ENCODE data around the gene C1orf116.

Gene C1orf116

DNA sequence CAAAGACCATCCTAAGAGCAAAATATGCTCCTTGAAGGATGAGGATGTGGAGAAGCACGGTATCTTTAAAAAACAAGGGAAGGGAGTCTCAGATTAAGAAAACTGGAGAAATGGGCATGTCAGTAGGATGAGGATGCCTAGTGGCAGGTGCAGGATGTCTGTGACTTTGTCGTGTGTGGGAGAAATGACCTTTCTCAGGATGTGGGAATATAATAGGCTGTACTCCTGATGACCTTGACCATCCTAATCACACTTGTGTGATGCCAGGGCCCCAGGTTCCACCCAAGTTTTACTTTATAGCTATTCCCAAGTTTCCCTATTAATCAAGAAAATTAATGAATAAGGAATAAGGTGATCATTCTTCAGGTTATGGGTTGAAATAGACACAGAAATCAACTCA, 12.9 kb downstream of the C1orf116 start:
- DNase-seq (ENCODE audit: low spot score) = no peak

GRCh38 chr1:207019161-207019560, 13.4 kb downstream of the C1orf116 start:
- no peak for DNase-seq (ENCODE audit: low spot score)

- DNase-seq (ENCODE audit: low spot score) = no peak
These were observed 13.8 kb downstream of the C1orf116 start for GRCh38 chr1:207018707-207019106.

DNA sequence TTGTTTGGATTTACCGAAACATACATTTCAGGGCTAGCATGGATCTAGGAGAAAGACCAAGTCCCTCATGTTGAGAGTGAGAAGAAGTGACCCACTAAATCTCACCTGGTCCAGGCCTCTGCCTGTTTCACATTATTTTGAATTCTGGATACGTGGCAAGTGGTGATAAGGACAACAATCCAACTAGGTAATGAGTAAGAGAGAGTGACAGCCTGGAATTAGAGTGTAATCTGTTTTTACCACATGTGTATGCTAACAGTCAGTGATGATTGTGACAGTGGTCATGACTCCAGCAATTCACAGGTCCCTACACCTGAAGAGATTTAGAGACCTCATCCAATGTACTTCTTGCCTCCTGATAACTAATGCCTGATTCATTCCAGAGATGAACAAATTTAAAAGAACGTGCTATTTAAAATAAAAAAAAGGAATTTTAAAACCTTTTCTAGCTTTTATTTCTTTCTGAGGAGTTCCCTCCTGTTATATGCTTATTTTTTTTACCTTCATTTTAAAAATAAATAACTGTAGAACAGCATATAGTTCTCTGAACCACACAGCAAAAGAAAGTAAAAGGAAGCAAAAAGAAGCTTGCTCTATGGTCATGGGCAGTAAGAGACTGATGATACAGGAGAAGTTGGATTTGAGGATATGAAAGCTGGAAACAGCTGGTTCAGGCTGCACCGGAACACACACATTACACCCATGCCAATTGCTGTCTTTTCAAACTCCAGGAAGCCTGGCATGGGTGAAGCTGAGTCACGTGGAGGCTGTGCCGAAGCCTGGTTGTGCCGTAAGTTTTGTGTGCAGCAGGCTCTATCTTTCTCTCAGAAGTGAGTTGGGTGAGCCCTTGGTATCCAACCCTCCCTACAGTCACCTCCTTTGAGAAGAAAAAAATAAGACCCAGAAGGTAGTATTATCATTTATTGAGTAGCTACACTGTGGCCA, 14.7 kb downstream of the C1orf116 start:
- DNase-seq (ENCODE audit: low spot score) = no peak

DNA sequence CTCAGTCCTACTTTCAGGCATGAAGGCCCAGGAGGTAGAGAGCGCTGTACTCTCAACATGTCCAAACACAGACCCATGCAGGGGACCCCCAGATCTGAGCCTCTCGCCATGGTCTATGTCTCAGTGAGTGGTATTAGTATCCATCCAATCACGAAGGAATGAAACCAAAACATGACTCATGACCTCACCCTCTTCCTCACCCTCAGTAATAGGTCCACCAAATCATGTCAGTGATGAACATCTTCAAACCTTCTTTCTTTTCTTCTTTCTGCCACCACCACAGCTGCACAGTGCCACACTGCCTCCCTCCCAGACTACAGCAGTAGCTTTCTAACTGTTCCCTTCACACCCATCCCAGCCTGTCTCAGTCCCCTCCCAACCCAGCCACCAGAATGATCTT, 16.8 kb downstream of the C1orf116 start:
- no peak for DNase-seq (ENCODE audit: low spot score)

- no peak for DNase-seq (ENCODE audit: low spot score)
These were observed 17.8 kb downstream of the C1orf116 start for GRCh38 chr1:207014728-207015127.

GRCh38 chr1:207013321-207014085, 19.1 kb downstream of the C1orf116 start:
- DNase-seq (ENCODE audit: low spot score) = no peak

- DNase-seq (ENCODE audit: low spot score) = no peak
These were observed 21.8 kb downstream of the C1orf116 start for GRCh38 chr1:207010726-207011125.

DNA sequence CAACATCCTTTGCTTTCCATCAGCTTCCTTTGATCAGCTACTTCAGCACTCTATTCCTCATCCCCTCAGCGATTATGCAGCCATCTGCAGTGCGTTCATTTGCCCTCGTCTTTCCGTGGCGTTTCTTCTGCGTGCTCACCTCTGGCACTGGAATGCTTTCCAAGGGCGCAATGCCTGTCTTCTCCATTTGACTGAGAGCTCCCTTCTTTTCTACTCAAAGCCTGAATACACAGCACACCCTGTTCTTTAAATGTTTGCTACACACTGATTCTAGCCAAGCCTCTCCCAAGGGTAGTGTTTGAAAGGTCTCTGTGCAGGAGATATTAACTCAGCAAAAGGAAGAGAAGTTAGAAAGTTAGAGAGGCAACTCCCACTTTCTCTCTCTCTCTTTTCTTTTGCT, 22.6 kb downstream of the C1orf116 start:
- no peak for DNase-seq (ENCODE audit: low spot score)

DNA sequence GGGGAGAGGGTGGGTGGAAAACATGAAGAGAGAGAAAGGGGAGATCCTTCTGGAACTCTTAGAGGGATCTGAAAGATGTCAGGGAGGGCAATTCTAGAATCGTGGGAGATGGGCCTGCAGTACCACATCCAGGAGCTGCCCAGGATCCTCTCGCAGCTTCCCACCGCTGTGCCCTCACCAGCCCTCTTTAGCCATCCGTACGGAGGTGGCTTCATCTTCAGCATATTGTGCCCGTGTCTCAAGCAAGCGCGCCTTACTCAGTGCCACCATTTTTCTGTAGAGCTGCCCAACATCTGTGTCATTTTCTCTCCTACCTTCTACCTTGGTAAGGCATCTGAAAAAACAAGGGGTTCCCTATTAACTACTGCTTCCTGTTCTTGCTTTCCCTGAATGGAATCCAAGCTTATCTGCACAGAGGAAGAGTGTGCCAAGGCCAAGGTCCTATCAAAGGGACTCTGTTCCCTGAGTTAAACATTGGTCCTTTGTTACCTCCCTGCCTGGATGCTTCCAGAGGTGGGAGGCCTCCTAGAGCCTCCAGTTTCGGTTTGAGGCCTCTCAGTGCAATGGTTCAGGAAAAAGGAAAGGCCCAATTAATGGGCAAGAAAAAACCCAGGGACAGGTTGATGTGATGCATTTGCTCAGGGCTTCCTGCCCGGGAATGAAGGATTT, 23.2 kb downstream of the C1orf116 start:
- DNase-seq (ENCODE audit: low spot score) = no peak

GRCh38 chr1:207007352-207008033, 25.1 kb downstream of the C1orf116 start:
- no peak for DNase-seq (ENCODE audit: low spot score)

DNA sequence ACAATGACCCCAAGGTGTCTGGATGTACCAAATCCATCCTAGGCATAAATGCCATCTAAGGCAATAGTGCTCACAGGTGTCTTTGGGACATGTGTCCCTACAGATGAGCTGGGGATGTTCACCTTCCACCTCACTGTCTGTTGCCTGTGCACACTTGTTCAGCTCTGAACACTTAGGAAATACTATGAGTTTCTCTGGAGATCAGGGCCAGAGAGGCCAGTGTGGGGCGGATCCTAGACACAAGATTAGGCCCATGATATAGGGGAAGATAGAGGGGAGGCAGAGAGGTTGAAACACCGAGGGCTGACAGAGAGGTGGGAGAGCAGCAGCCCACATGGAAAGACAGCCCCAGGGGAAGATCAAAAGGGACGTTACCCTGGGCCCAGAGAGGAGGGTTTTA, 25.6 kb downstream of the C1orf116 start:
- DNase-seq (ENCODE audit: low spot score) = no peak

DNA sequence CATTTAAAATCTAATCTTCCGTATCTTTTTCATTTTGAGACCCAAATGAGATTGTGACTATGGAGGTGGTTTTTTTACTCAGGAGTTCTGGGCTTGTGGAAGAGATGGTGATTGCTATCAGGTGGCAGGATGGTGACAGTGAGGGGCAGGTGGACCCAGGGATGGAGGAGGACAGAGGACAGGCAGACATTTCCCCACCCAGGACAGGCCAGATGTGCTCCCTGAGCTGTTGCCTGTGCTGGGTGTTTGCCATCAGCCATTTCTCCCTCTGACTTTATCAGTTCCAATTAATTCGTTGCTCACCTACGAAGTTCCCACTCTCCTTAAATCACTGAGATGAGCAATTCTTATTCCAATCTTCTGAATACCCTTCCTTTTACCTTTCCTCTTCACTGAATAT, 26.5 kb downstream of the C1orf116 start:
- no peak for DNase-seq (ENCODE audit: low spot score)

GRCh38 chr1:207004931-207005830, 27.4 kb downstream of the C1orf116 start:
- peak; percentile 70 for DNase-seq (ENCODE audit: low spot score)

- peak; percentile 67 for DNase-seq (ENCODE audit: low spot score)
These were observed 29.3 kb downstream of the C1orf116 start for GRCh38 chr1:207003210-207003609.

DNA sequence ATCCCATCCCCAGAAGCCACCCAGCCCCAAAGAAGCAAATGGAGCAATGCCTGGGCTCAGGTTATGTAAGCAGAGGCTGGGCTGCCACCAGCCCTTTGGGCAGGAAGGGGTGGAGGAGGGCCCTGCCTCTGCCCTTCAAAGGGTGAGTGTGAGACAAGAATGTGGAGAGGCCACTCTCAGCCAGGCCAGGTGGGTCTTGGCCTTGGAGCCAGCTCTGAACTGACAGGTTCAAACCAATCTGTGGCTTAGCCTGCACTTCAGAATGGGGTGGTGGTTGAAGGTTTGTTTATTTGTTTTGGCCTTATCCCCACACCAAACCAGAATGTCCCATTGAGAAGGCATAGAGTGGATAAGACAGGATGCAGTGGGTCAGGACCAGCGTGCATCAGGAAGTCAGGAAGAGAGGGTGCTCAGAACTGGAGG, 29.8 kb downstream of the C1orf116 start:
- DNase-seq (ENCODE audit: low spot score) = no peak

DNA sequence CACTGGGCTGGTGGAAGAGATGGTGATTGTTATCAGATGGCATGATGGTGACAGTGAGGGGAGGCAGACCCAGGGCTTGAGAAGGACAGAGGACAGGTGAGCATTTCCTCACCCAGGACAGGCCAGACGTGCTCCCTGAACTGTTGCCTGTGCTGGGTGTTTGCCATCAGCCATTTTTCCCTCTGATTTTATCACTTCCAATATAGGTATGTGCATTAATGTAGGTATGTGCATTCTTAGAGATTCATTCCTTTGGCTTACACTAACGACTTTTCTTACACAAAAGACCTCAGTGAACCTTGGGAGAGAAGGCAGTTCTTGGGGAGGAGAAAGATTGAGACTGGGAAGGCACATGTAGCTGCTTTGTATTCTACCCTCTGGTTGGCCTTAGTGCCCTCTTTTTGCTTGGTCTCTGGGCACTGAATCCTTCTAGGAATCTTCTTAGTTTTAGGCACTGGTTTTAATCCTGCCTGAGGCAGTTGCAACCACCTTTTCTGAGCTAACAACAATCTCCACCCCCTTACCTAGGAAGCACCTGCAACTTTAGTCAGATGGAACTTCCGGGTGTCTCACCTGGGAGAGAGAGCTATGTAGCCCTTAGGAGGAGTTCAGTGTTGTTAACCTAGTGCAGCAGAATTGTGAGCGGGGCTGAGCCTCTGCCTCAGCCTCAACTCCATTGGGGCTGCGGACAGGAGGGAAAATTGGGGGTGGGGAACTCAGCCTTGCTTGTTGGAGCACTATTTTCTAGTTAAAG, 30.9 kb downstream of the C1orf116 start:
- DNase-seq (ENCODE audit: low spot score) = no peak

- DNase-seq (ENCODE audit: low spot score) = no peak
These were observed 31.8 kb downstream of the C1orf116 start for GRCh38 chr1:207000651-207001291.

DNA sequence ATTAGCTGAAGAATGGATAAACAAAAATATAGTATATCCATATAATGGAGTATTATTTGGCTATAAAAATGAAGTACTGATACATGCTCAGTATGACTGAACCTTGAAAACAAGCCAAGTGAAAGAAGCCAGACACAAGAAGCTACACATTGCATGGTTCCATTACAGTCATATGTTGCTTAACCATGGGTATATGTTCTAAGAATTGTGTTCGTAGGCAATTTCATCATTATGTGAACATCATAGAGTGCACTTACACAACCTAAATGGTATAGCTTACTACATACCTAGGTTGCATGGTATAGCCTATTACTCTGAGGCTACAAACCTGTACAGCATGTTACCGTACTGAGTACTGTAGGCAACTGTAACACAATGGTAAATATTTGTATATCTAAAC, 33.7 kb downstream of the C1orf116 start:
- DNase-seq (ENCODE audit: low spot score) = no peak

- no peak for DNase-seq (ENCODE audit: low spot score)
These were observed 39.8 kb downstream of the C1orf116 start for GRCh38 chr1:206992790-206993189.
